Jurkat, Clone E6-1 (cell line): ENCODE measurements around the gene TMEM63C.

ENCODE experiments used
- DNase-seq: peaks from one replicate; pipeline ENCODE4 v3.0.0-alpha.2; 2011; ENCODE audit warnings: low read depth, low spot score
- H3K4me3 ChIP-seq: 2 replicates; pipeline ENCODE4 v1.5.1; 2011; ENCODE audit warnings: mild to moderate bottlenecking, low read length, control low read depth, moderate library complexity

TMEM63C gene

GRCh38 chr14:77212097-77212870 is 30.7 kb downstream of the TMEM63C start:
- DNase-seq = no peak
- no peak overlapping the region for H3K4me3 ChIP-seq

DNA sequence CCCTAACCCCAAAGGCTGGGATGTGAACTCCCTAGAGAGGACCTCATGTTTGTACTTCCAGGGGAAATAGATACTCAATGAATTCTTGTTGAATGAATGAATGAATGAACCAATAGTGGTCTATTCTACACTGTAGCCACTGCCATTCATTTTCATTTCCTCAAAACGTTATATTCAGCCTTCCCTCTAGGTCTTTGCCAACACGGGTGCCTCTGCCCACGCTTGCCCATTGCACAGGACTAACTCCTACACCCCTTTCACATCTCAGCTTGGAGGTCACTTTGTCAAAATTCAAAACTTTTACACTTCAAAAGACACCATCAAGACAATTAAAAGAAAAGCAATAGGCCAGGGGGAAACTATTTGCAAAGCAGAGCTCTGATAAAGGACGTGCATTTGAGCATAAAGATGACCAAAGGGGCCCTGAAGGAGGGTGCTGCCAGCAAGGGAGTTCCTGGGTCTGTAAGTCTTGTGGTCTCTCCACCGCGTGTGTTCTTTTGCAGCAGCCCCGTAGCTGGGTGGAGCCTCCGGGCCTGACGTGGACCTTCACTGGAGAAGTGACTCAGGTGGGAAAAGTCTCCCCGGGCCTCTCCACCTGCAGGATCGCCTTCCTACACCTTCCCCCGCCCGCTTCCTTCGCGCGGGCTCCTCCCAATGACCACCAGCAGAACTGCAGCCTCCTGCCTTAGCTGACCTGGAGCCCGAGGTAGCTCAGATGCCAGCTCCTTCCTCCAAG is 31.5 kb downstream of the TMEM63C start:
- DNase-seq = no peak

GRCh38 chr14:77213679-77214016 is 32.0 kb downstream of the TMEM63C start:
- H3K4me3 ChIP-seq = no peak overlapping the region
- DNase-seq = no peak

More for the DNA sequence above, 31.5 kb downstream of the TMEM63C start:
- H3K4me3 ChIP-seq = no peak overlapping the region

GRCh38 chr14:77214216-77214615 is 32.6 kb downstream of the TMEM63C start:
- no peak overlapping the region for H3K4me3 ChIP-seq
- DNase-seq = no peak

DNA sequence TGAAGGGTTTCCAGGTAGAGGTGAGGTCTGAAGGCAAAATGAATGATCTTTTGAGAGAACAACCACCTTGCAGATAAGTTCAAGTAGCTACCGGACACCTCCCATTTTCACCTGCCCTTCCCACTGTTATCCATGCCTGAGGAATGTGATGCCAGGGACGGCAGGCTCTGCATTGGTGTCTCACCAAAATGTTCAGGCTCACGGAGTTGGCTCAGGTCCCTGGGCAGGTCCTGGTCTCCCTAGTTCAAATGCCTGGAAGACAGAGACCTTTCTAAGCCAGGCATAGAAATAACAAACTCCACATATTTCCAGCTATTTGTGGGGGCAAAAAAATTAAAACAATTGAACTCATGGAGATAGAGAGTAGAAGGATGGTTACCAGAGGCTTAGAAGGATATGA is 36.0 kb downstream of the TMEM63C start:
- no peak overlapping the region for H3K4me3 ChIP-seq
- DNase-seq = no peak

GRCh38 chr14:77219591-77219990 is 38.0 kb downstream of the TMEM63C start:
- H3K4me3 ChIP-seq = no peak overlapping the region
- no peak for DNase-seq

DNA sequence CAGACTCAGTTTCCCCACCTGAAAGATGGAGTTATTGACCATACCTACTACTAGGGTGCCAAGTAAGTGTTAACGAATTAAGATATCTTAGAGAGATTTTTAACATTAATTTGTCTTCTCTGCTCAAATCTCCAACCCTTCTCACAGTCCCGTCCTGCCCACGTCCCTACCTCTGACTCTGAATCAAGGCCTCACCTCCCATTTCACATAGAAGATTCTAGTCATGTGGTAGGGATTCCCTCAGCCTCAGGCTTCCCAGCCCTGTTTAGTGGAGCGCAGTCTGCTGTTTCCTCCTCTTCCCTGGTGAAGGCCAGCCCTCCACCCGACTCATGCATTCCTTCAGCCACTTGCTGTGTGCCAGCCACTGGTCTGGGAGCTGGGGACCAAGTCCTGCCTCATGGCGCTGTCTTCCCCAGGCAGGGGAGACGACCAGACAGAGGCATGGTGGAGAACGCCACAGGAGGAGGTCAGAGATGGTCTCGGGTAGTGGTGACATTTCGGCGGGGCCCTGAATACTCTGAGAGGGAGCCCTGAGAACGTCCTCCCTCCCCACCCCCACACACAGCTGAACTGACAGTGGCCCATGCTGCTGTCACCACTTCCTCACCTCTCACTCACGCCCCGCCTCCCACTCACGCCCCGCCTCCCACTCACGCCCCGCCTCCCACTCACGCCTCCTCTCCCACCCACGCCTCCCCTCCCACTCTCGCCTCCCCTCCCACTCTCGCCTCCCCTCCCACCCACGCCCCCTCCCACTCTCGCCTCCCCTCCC is 38.8 kb downstream of the TMEM63C start:
- no peak for DNase-seq

GRCh38 chr14:77221241-77221871 is 39.8 kb downstream of the TMEM63C start:
- DNase-seq = no peak
- no peak overlapping the region for H3K4me3 ChIP-seq

More for the DNA sequence above, 38.8 kb downstream of the TMEM63C start:
- no peak overlapping the region for H3K4me3 ChIP-seq

- H3K4me3 ChIP-seq = no peak overlapping the region
- DNase-seq = no peak
Measured at GRCh38 chr14:77222546-77223225, 41.1 kb downstream of the TMEM63C start.

DNA sequence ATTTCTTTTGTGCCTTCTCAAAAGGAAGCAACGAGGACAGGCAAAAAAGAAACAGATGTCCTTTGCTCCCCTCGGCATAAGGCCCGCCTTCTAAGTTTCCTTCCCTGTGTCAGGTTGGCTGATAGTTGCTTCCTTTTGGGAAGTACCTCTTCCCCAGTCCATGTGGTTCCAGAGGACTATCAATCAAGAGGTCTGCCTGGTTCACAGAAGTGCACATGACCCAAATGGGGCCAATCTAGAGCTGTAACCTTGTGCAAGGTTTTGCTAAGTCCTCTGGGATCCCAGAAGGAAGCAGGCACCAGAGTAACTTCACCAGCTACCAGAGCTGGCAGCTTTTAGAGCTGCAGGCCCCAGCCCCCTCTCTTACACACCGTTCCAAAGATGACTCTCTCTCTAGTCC is 42.6 kb downstream of the TMEM63C start:
- no peak overlapping the region for H3K4me3 ChIP-seq
- DNase-seq = no peak

DNA sequence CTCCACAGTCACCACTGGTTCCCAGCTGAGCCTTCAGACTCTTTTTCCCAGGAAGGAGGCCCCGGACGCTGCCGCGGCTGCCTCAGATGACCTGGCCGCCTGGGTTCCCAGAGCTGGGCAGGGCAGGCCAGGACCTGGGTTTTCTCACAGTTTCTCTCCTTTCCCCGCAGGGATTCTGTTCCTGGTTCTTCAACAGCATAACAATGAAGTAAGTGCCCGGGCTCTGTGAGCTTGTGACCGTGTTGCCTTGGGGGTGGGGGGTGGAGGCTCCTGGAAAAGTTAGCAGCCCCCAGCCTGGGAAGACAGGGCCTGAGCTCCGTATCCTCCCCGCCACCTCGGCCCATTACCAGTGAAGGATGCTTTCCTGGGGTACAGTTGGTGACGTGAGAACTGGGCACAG is 43.7 kb downstream of the TMEM63C start:
- no peak for DNase-seq

DNA sequence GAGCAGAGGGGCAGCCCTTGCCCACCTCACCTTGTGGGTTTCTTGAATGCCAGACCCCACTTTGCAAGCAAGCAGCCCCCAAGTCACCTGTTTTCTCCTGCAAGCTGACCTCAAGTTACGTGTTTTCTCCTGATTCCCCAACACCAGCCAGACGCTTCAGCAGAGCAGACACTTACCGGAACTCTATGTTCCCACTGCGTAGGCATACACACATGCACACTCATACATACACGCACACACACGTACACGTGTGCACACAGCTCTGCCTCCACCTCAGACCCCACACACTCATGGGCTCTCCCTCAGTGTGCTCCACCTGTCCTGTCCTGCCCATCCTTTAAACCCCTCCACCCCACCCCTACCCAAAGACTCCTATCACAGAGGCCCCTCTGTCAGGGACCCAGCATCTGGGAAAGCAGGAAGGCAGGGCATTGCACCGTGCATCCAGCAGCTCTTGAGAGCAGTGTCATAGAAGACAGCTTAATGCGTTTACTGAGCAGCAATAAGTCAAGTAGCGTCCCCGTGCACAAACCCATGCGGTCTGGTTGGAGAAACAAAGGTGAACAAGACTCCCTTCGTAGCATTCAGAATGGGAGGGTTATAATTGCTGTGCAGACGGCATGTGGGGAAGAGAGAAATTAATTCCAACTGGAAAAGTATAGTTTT is 44.4 kb downstream of the TMEM63C start:
- no peak for DNase-seq
- no peak overlapping the region for H3K4me3 ChIP-seq

More for the DNA sequence above, 43.7 kb downstream of the TMEM63C start:
- no peak overlapping the region for H3K4me3 ChIP-seq

DNA sequence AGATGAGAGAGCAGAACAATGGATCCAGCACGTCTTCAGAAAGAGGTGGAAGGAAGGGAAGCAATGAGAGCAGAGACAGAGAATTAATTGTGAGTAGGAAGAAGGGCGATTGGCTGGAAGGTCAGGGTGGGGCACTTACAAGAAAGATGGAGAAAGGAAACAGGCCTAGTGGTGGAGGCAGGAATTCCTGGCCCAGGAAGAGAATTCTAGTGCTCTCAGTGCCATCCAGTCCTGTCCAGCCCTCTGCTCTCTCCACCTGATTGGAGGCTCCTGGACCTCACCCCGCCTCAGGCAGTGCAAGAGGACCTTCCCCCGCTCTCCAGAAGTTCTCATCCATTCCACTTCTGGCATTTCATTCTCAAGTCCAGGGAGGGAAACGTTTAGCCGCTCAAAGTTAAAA is 46.5 kb downstream of the TMEM63C start:
- DNase-seq = no peak
- H3K4me3 ChIP-seq = no peak overlapping the region

DNA sequence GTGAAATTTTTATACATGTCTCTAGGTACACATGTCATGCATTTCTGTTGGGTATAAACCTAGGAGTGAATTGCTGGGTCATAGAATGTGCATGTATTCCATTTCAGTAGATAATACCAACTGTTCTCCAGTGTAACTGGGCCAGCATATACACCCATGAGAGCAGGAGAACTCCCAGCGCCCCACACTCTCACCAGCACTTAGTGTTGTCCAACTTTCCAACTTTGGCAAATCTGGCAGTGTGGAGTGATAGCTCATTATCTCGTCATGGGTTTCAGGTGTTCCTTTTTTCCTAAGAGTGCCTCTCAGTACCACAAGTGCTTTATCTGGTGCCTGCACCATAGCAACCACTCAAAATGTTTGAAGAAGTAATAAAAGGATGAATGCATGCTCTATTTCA is 49.3 kb downstream of the TMEM63C start:
- H3K4me3 ChIP-seq = no peak overlapping the region
- no peak for DNase-seq

DNA sequence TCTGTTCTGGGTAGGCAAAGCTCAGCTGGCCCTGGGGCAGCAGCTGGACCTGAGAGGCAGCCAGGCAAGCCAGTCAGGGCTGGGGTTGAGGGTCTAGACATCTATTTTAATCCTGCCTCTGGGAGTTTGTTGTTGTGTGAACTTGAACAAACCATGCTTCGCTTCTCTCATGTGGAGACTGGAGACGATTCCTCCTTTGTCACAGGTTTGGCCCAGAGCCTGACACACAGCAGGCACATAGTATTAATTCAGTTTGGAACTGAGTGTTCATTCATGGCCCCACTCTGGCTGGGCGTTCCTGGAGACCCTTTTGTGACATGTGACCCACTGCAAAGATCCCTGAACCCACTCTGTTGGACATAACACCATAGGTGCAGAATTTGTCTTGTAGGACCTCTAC is 50.1 kb downstream of the TMEM63C start:
- no peak for DNase-seq
- H3K4me3 ChIP-seq = no peak overlapping the region

DNA sequence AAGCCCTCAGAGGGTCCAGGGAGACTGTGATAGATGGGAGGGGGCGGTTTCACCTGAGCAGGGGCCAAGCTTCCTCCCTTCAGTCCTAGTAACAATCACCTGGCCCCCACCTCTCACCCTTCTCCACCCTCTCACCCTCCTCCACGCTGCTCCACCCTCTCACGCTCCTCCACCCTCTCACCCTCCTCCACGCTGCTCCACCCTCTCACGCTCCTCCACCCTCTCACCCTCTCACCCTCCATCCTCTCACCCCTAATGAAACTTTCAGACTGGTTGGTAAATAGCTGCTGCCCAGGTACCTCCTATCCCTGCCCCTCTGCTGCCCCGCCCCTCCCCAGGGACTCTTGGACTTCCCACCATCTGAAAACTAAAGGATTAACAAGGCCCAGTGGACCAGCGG is 55.2 kb downstream of the TMEM63C start:
- no peak overlapping the region for H3K4me3 ChIP-seq

DNA sequence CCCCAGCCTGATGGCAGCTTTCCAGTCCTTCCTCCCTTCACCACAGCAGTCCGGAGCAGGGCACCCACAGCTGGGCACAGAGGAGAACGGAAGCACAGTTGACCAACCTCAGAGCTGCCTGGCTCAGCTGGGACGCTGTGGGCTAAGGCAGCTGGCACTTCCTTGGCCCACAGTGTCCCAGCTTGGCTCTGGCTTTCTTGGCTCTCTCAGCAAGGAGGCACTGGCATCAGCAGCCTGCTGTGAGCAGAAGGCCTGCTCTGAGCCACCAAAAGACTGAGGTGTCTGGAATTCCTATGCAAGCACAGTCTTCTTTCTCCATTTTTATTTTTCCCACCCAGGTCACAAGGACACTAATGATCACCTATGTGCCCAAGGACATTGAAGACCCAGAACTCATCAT is 56.8 kb downstream of the TMEM63C start:
- DNase-seq = no peak
- no peak overlapping the region for H3K4me3 ChIP-seq

More for the DNA sequence above, 55.2 kb downstream of the TMEM63C start:
- DNase-seq = no peak

DNA sequence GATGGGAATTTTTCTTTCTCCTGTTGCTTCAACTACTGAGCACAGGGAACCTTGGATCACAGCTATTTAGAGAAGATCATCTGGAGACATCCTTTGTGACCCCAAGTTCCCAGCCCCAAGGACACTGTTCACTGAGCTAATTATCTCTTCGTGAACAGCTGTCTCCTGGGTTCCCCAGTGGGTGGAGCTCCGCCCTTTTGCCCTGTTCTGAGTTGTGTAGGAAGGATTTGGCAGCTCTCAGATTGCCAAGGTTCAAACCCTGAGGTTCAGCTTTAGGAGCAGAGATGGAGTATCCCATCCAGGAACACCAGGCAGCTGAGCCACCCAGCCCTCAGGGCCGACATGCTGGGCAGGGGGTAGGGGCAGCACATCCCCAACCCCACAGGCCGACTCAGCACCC is 57.4 kb downstream of the TMEM63C start:
- no peak for DNase-seq

GRCh38 chr14:77239412-77239811 is 57.8 kb downstream of the TMEM63C start:
- no peak overlapping the region for H3K4me3 ChIP-seq
- no peak for DNase-seq

More for the DNA sequence above, 57.4 kb downstream of the TMEM63C start:
- H3K4me3 ChIP-seq = no peak overlapping the region
